ENCODE results near the gene TAB2. TPM values are rescaled to one million over a fixed set of nuclear protein-coding genes. Genes with fewer than 3 reads are reported as not detected.

TAB2 gene
- total and polyA plus RNA-seq, 9 of the 15 experiments (the other 6 are each of a cell fraction or from before 2014, with no cell fraction given), result 9.1 to 38.3 (median 18.6) TPM

GRCh38 chr6:149429427-149430360 is 112.2 kb downstream of the TAB2 start:
- Histone ChIP-seq H3K9ac (ENCODE audit: insufficient read depth in 1 of 2, low read depth in 2 of 2, low read length in 2 of 2) (peak overlapping the region in 1 of 2 experiments; percentile 39; a peak in 1 of 4 replicates), H4K20me1 (replicated peaks; ENCODE audit: control insufficient read depth, insufficient read depth, low read length) (0 out of 2 replicates have a peak, but pooled peaks cover 7% of the 10 kb centered on the region), H3K27ac (ENCODE audit: extremely low read depth, low read depth, low read length) (no peak overlapping the region), H3K4me3 (no peak overlapping the region), H2AFZ (ENCODE audit: low read depth, low read length) (no peak overlapping the region), H3K9me1 (ENCODE audit: control insufficient read depth, insufficient read depth, low read length) (no peaks in the 10 kb centered on the region), H3K9me3 (replicated peaks; ENCODE audit: control insufficient read depth, insufficient read depth, low read depth, low read length) (no peaks in the 10 kb centered on the region), H3K4me1 (replicated peaks in 1 of 2; ENCODE audit: control insufficient read depth in 2 of 2, insufficient read depth in 2 of 2, low read length in 2 of 2) (no peaks in the 10 kb centered on the region; a peak in 1 of 5 replicates), H3K79me2 (ENCODE audit: control insufficient read depth, insufficient read depth, low read length) (no peaks in the 10 kb centered on the region), H3K36me3 (ENCODE audit: control insufficient read depth, insufficient read depth, low read length) (no peaks in the 10 kb centered on the region), H3K27me3 (ENCODE audit: control insufficient read depth in 2 of 2, insufficient read depth in 2 of 2, low read length in 2 of 2) (peaks cover 36 to 58% of the 10 kb centered on the region in 2 experiments), H3K4me2 (ENCODE audit: insufficient read depth, low read length) (no peak overlapping the region)
- intact Hi-C loops (cut with micrococcal nuclease), result loop anchor here (5.0 to 10.0 kb wide), 2 partner anchors 112 to 235 kb away; partner anchors contain the start of gene TAB2
- 0 out of 3 replicates have a peak, but pooled peaks have one; percentile 16 for ATAC-seq
- in situ Hi-C loops (cut with MboI), result loop anchor here (5.0 to 25.0 kb wide), 3 partner anchors 337 to 867 kb away; no protein-coding TSS in a partner anchor
- CTCF ChIA-PET (ENCODE audit: low intra/inter-chr PET ratio), result interaction anchor here (0.6 to 5.5 kb wide), 5 partner anchors 340 to 401 kb away, joined by 3 to 67 read pairs (median 13); no protein-coding TSS in a partner anchor
- peak in 1 of 4 experiments; percentile 14 for DNase-seq (ENCODE audit: extremely low read depth in 1 of 4, low spot score in 3 of 4)
- no TSS peak for BruUV-seq (replicated peaks)
- FAIRE-seq, result no peak
- POLR2A ChIA-PET, result interaction anchor here (1.1 kb wide), 2 partner anchors 10 to 28 kb away, joined by 3 to 4 read pairs; no protein-coding TSS in a partner anchor
- 2% methylated on average over 26 of the region's 26 CpGs for WGBS (ENCODE audit: insufficient coverage, low coverage, missing lambda C conversion rate)
- TF ChIP-seq CTCF (IDR thresholded peaks at IDR 0.05 in 2 of 3, conservative IDR thresholded peaks at IDR 0.05 in 1 of 3; ENCODE audit: insufficient read depth in 2 of 3, low read depth in 1 of 3, low read length in 3 of 3), result peak in 1 of 3 experiments; percentile 55; a peak in 2 of 6 replicates
- TF ChIP-seq REST (IDR thresholded peaks at IDR 0.05; ENCODE audit: borderline replicate concordance), result peak; percentile 72; the same call in 1 of the 2 replicates
- no peak for TF ChIP-seq REST (CRISPR knock-in tag; IDR thresholded peaks at IDR 0.05; ENCODE audit: low read depth)
- TF ChIP-seq ELF2 (CRISPR knock-in tag; IDR thresholded peaks at IDR 0.05), result no peak
- peak; percentile 81 for TF ChIP-seq ZNF263 (CRISPR knock-in tag; IDR thresholded peaks at IDR 0.05; ENCODE audit: borderline replicate concordance)
- TF ChIP-seq DEAF1 (CRISPR knock-in tag; IDR thresholded peaks at IDR 0.05), result peak; percentile 59
- peak; percentile 63 to 81 for TF ChIP-seq RAD21 (CRISPR knock-in tag; conservative IDR thresholded peaks at IDR 0.05 in 1 of 2, IDR thresholded peaks at IDR 0.05 in 1 of 2)
